K562 (cell line): ENCODE measurements around the gene ZNF689. TPM values are rescaled to one million over a fixed set of nuclear protein-coding genes. Genes with fewer than 3 reads are reported as not detected.

Source experiments
- CREB3L1 ChIP-seq: fragments of 450-650 bp; IDR thresholded peaks from 2 replicates; pipeline ENCODE4 v1.6.1; 2014; ENCODE audit warnings: low read depth, mild to moderate bottlenecking, moderate library complexity, borderline replicate concordance
- DPF2 ChIP-seq: fragments of 450-650 bp; IDR thresholded peaks from 2 replicates; pipeline ENCODE4 v1.6.1; 2016
- FOXA1 ChIP-seq: fragments of 450-650 bp; IDR thresholded peaks from 2 replicates; pipeline ENCODE4 v1.6.1; 2016; ENCODE audit warnings: mild to moderate bottlenecking, borderline replicate concordance
- FOXJ2 ChIP-seq: fragments of 200-800 bp; sonication (Bioruptor generic); IDR thresholded peaks from 2 replicates; pipeline ENCODE4 v1.6.1; 2016; ENCODE audit warnings: missing genetic modification characterization, missing compliant biosample characterization
- GABPB2 ChIP-seq: fragments of 250-450 bp; sonication (Bioruptor Pico); conservative IDR thresholded peaks from 2 replicates; pipeline ENCODE4 v1.5.1; 2021; ENCODE audit warnings: mild to moderate bottlenecking
- ILK ChIP-seq: fragments of 450-650 bp; IDR thresholded peaks from 2 replicates; pipeline ENCODE4 v1.6.1; 2016; ENCODE audit warnings: missing genetic modification characterization, low read depth, mild to moderate bottlenecking, missing compliant biosample characterization, moderate library complexity, borderline replicate concordance
- NCOA1 ChIP-seq: fragments of 450-650 bp; IDR thresholded peaks from 2 replicates; pipeline ENCODE4 v1.6.1; 2016; ENCODE audit warnings: low read depth
- NR2F6 ChIP-seq: fragments of 450-650 bp; formaldehyde crosslinking; IDR thresholded peaks from 2 replicates; pipeline ENCODE4 v1.4.0; 2020; ENCODE audit warnings: mild to moderate bottlenecking
- POLR2AphosphoS2 ChIP-seq: IDR thresholded peaks from 2 replicates; pipeline ENCODE4 v1.6.1; 2012; ENCODE audit warnings: low read length, improper control_type of control experiment
- REST ChIP-seq, 2 experiments: fragments of 450-650 bp; formaldehyde crosslinking in 1 of 2; IDR thresholded peaks; 2 replicates each; pipeline versions ENCODE4 v1.4.0 to v1.6.1; 2014 to 2020; ENCODE audit warnings: mild to moderate bottlenecking in 2 of 2, borderline replicate concordance in 1 of 2, low read depth in 1 of 2
- SETDB1 ChIP-seq: IDR thresholded peaks from one replicate; pipeline ENCODE4 v1.6.1; 2012; ENCODE audit warnings: low read length, control low read depth, inconsistent platforms
- ZNF212 ChIP-seq: fragments of 450-650 bp; formaldehyde crosslinking; IDR thresholded peaks from 2 replicates; pipeline ENCODE4 v1.4.0; 2020; ENCODE audit warnings: mild to moderate bottlenecking
- ZNF449 ChIP-seq: fragments of 250-450 bp; sonication (Bioruptor Pico); IDR thresholded peaks from 2 replicates; pipeline ENCODE4 v1.8.0; 2022; ENCODE audit warnings: moderate library complexity, mild to moderate bottlenecking, inconsistent platforms
- ZNF561 ChIP-seq: fragments of 450-650 bp; formaldehyde crosslinking; conservative IDR thresholded peaks from 2 replicates; pipeline ENCODE4 v1.4.0; 2020; ENCODE audit warnings: mild to moderate bottlenecking, moderate library complexity
- ZNF740 ChIP-seq, 3 experiments: fragments of 200-800 bp in 1 of 3; sonication (Bioruptor generic) in 1 of 3; sonication (generic) in 1 of 3; formaldehyde crosslinking in 1 of 3; IDR thresholded peaks; 2 replicates each; pipeline versions ENCODE4 v1.6.1 to v1.8.0; 2016 to 2022; ENCODE audit warnings: mild to moderate bottlenecking in 2 of 3, missing compliant biosample characterization in 2 of 3, missing genetic modification characterization in 2 of 3, missing genetic modification reagents in 1 of 3
- polyA plus RNA-seq, 8 experiments: library from polyadenylated mRNA; depleted of rRNA in 4 of 8; stranded (reverse) in 5 of 8; unstranded in 3 of 8; fragments of >200 nt; fragmentation: Nextera tagmentation in 2 of 8; fragmentation: Illumina TruSeq in 1 of 8; extraction: Ambion mirVana in 2 of 8; extraction: Trizol in 1 of 8; gene quantifications; 2 replicates each; pipeline versions ENCODE4 v1.2.1 to v1.2.3, GENCODE V29; 2011 to 2014; ENCODE audit warnings: inconsistent platforms in 1 of 8, missing spikeins in 1 of 8
- total RNA-seq, 7 experiments: library from RNA; depleted of rRNA in 6 of 7; stranded (reverse); fragments of >200 nt in 6 of 7; fragmentation: Illumina TruSeq in 2 of 7; extraction: Trizol in 2 of 7; gene quantifications; 2 replicates each; pipeline versions ENCODE4 v1.2.1 to v1.2.3, GENCODE V29; 2011 to 2021; ENCODE audit warnings: low replicate concordance in 1 of 7

ZNF689 gene
- total and polyA plus RNA-seq, 9 of the 15 experiments (the other 6 are each of a cell fraction or from before 2014, with no cell fraction given): 5.4 to 15.4 (median 10.8) TPM

GRCh38 chr16:30585400-30586191, 24.6 kb downstream of the ZNF689 start, which contains the start of gene ZNF785 (continued):
- TF ChIP-seq REST (IDR thresholded peaks at IDR 0.05; ENCODE audit: borderline replicate concordance) (no peak; the same call in 1 of the 2 replicates), REST (CRISPR knock-in tag; IDR thresholded peaks at IDR 0.05; ENCODE audit: low read depth) (no peak), ZNF740 (CRISPR knock-in tag; IDR thresholded peaks at IDR 0.05) (0 out of 2 replicates have a peak, but pooled peaks have one; percentile 22), ZNF740 (tag; IDR thresholded peaks at IDR 0.05) (no peak), SETDB1 (no peak), ZNF449 (no peak), FOXJ2 (tag) (no peak), GABPB2 (CRISPR knock-in tag) (no peak), NR2F6 (0 out of 2 replicates have a peak, but pooled peaks have one; percentile 32), ILK (tag) (no peak), ZNF561 (CRISPR knock-in tag) (no peak), ZNF212 (CRISPR knock-in tag) (no peak), DPF2 (no peak), FOXA1 (no peak), POLR2AphosphoS2 (peak; percentile 74; the same call in 1 of the 2 replicates), NCOA1 (peak; percentile 73), CREB3L1 (peak; percentile 84; the same call in 1 of the 2 replicates)
